ENCODE measurements around the gene FOSL1.

The FOSL1 gene

DNA sequence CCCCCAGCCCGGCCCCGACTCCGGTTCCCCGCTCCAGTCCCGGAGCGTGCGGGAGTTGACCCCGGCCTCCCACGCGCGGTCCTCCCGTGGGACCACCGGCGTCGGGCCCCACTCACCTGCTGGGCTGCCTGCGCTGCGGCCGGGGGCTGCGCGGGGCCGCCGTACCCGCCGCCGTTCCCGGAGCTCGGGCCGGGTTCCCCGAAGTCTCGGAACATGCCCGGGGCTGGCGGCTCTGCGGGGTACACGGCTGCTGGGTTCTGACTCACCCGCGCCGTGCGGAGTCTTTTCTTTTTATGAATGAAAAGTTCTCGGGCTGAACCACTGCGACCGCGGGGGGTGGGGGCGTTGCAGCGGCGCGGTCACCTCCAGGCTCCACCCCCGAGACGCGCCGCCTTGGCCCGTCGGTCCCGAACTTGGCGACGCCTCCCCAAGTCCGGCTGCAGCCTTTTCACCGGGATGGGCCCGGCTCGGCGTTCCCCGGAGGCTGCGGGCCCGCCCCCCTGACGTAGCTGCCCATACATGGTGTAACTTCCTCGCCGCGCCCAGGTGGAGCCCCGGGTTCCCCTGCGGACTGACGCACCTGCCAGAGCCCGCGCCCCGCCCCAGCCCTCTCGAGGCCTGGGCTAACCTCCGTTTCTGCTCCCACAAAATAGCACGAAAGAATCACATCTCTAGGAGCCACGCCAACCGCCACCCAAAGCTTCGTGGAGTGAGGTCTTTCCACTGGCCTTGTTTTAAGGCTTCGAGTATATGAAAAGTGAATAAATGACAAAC lies at the start of gene FOSL1:
TSS of gene FOSL1 (minus strand) at position 264 of the 774 bp plus-strand sequence. CDS start at position 215, 49 bp downstream.
- DNase-seq: peak; percentile 94 to 97

DNA sequence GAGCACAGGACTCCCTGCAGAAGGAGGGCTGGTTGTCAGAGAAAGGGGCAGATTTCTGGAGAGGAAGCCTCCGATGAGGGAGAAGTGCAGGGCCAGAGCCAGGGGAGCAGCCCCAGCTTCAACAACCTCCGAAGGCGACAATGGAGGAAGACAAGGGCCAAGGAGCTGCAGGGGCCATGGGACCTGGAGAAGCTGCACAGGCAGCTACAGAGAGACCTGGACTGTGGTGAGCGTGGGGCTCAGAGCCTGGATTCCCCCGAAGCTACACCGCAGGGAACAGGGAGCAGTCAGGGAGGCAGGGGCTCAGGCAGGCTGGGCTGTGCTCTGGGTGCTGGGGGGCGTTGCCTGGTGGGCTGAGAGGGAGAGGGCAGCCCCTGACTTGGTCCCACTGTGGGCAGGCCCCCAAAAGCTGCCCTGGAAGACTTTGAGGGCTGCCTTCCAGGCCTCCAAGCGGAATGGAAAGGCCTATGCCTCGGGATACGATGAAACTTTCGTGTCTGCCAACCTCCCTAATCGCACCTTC lies 47.5 kb upstream of the FOSL1 start:
- DNase-seq: no peak

DNA sequence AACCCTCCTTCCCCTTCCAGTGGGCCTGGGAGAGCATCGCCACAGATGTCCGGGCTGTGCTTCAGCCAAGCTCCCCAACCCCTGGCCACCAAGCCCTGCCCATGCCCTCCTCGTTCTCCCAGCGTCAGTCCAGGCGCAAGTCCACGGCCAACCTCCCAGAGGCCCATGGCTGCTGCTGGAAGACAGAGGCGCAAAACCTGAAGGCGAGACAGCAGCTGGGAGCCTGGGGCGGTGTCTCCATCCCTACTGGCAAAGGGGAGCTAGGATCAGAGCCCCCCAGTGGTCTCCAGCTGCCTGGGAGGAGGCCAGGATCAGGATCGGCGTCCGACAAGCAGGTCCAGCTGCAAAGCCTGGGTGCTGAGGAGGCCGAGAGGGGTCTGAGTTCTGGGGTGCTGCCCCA lies 46.9 kb upstream of the FOSL1 start:
- no peak for DNase-seq

DNA sequence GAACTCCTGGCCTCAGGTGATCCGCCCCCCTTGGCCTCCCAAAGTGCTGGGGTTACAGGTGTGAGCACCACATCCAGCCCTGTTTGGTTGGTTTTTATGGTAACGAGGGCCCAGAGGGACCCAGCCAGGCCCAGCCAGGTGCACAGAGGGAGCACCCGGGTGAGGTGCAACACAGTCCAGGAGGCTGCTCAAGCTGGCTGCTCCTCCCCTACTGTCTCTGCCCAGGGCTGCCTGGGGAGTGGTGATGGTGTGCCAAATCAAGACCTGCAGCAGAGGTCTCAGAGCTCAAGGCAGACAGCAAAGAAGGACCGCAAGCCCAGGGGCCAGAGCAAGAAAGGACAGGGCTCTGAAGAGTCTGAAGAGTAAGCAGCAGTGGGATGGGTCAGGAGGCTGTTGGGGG lies 46.5 kb upstream of the FOSL1 start:
- no peak for DNase-seq

DNA sequence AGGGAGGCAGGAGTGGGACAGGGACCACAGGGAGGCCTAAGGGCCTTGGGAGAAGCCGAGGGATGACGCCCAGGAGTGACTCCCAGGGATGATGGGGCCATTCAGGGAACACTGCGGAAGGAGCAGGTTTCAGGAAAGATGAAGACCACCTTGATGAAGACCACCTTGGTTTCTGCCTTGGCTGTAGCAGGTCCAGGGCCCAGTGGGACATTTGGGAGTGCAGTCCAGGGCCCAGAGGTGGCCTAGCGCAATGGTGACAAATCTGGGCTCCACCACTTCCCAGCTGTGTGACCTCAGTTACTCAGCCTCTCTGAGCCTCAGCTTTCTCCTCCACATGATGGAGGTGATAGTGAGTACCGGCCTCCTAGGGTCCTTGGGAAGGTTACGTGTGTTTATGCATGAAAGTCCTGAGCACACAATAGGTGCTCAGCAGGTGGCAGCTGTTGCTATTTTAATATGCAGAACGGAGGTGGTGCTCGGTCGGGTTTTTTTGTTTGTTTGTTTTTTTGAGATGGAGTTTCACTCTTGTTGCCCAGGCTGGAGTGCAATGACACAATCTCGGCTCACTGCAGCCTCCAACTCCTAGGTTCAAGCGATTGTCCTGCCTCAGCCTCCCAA lies 45.9 kb upstream of the FOSL1 start:
- DNase-seq: no peak

DNA sequence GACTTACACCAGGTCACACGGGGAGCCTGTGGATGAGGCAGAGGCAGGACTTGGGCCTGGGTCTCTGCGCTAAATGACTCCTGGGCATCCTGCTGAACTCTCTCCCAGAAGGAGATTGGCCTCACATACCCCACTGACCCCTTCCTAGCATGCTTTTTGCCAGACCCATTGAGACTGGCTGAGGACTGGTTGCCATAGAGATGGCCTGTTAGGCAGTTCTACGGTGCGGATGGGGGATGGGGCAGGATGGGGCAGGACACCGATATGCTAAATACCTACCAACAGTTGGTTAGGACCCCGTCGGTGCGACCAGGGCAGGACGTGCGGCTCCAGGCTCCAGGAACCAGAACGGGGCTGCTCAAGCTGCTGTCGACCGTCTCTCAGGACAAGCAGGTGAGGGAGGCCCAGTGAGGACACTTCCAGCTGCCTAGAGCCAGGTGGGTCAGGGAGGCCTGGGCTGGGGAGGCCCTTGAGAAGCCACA lies 45.3 kb upstream of the FOSL1 start, which contains the start of gene TSGA10IP:
TSS of gene TSGA10IP (plus strand) at position 51 of the 482 bp plus-strand sequence. CDS start at position 247, 196 bp downstream.
- no peak for DNase-seq

DNA sequence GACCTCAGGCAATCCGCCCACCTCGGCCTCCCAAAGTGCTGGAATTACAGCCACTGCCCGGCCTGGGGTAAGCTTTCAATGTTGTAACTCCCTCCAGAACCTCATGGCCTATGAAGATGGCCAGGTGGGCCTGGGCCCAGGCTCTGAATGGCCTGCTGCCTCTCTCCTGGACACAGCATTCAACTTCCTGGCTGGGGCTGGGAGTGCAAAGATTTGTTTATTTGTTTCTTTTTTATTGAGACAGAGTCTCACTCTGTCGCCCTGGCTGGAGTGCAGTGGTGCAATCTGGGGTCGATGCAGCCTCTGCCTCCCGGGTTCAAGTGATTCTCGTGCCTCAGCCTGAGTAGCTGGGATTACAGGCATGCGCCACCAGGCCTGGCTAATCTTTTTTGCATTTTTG lies 44.6 kb upstream of the FOSL1 start:
- DNase-seq: no peak

DNA sequence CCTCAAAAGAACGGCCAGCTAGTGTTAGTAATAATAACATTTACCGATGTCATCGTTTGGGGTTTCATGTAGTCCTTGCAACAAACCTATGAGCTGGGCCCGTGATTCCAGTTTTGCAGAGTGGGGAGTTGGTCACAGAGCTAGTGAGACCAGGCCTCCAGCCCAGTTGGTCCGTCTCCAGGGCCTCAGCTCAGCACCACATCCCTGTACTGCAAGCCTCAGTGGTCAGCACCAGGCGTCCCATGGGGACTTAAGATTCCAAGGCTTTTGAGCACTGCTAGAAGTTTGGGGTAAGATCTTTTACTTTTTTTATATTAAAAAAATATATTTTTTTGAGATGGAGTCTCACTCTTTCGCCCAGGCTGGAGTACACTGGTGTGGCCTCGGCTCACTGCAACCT lies 44.0 kb upstream of the FOSL1 start:
- DNase-seq: no peak

DNA sequence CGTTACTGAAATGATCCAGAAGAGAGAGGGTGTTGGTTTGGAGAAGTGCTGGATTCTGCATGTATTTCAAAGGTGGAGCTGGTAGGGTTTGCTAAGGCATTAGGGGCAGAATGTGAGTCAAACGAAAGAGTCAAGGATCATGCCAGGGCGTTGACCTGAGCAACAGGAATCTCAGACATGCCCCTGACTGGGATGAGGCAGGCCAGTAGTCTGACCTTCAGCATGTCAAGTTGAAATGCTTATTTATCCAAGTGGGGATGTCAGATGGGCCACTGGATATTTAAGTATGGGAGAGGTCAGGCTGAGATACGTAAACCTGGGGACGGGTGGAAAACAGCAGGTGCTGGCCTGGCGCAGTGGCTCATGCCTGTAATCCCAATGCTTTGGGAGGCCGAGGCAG lies 42.3 kb upstream of the FOSL1 start:
- no peak for DNase-seq

DNA sequence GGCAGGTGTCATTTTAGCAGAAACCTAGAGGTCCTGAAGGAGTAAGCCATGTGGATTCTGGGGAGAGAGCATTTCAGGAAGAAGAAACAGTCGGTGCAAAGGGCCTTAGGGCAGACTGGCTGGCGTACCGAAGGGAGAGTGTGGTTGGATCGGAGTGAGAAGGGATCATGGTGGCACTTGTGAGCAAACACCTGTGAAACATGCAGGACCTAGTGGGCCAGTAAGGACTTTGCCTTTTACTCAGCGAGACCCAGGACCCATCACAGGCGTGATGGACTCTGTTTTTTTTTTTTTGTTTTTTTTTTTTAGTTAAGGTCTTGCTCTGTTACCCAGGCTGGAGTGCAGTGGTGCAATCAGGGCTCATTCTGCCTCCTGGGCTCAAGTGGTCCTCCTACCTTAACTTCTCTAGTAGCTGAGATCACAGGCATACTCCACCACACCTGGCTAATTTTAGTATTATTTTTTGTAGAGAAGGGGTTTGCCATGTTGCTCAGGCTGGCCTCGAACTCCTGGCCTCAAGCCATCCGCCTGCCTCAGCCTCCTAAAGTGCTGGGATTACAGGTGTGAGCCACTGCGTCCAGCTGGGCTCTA lies 41.6 kb upstream of the FOSL1 start:
- DNase-seq: no peak

DNA sequence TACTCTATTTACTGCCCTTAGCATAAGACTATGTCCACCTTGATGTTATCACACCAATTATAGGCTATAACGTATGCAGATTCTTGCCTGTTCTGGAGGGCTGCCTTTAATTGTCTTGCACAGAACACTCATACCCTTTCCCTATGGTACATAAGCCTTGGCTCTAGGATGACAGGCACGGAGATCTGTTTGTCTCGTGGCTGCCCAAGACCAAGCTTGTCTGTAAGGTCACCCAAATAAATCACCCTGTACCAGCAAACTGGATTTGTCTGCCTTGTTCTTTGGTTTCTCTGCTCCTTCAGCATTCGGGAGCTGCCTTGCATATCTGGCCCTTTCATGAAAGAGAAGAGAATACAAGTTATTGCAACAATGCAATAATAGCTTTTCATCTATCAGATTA lies 37.6 kb upstream of the FOSL1 start:
- DNase-seq: no peak

DNA sequence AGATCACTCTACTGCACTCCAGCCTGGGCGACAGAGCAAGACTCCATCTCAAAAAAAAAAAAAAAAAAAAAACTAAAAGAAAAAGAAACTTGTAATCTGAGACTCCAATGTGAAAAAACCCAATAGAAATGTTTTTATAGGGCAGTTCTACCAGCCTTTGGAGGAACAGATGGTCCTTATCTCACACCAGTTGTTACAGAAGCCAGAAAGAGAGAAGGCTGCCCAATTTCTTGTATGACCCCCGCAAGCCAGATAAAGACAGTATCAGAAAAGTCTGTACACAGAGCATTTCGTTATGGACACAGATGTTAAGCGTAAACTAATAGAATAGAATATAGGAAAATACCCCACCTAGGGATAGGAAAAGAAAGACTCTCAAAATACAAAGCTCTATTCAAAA lies 33.8 kb upstream of the FOSL1 start:
- DNase-seq: no peak

DNA sequence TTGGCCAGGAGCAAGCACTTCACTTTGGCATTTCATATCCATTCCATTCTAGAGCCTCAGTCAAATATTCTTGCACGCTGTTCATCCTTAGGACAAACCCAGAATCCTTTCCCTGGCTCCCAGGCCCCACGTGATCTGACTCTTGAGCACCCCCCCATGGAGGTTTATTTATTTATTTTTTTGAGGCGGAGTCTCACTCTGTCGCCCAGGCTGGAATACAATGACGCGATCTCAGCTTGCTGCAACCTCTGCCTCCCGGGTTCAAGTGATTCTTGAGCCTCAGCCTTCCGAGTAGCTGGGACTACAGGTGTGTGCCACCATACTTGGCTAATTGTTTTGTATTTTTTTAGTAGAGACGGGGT lies 32.4 kb upstream of the FOSL1 start:
- no peak for DNase-seq

DNA sequence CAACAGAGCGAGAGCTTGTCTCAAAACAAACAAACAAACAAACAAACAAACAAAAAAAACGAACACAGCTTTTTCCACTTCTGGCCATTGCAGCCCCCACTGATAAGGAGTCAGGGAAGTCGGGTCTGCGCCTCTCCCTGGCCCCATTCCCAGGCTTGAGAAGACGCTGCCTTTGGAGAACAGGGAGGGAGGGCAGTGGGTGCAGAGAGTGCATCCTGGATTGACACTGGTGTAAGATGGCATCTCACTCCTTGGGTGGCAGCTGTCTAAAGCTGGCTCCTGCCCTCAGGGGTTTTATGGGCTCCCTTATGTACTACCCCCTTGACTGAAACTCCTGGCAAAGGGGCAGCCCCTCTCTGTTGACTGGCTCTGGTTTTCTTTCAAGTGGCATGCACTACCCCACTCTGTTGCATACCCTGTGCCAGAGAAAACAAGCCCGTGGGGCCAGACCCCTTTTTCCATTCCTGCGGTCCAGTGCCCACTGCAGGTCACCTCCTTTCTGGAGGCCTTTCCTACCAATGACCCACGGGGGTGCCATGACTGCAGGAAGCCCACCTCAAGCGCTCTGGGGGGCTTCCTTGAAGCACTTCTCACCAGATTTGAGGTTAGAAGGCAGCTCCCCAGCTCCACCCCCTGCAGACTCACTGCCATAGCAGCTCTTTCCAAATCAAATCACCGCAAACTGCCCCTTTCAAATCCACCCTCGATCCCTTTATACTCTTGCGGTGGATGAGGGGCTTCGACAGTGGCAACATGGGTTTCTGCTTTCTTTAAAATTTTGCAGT lies 31.8 kb upstream of the FOSL1 start:
- DNase-seq: no peak

DNA sequence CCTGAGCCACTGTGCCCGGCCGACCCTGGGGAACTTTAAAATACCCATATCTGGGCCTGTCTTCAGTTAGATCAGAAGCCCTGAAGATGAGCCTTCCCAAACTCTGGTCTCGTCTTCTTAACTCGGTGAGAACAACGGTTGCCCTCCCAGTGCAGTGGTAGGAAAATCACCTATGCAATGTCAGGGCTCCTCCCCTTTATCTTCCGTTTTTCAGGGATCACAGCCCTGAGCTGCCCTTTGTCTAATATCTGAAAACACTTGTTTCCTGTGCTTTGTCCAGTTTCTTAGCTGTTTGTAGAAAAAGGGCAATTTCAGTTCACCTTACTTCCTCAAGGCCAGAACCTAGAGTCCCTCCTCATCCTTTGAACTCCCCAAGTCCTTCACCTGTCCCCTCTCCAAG lies 28.5 kb upstream of the FOSL1 start:
- DNase-seq: no peak

DNA sequence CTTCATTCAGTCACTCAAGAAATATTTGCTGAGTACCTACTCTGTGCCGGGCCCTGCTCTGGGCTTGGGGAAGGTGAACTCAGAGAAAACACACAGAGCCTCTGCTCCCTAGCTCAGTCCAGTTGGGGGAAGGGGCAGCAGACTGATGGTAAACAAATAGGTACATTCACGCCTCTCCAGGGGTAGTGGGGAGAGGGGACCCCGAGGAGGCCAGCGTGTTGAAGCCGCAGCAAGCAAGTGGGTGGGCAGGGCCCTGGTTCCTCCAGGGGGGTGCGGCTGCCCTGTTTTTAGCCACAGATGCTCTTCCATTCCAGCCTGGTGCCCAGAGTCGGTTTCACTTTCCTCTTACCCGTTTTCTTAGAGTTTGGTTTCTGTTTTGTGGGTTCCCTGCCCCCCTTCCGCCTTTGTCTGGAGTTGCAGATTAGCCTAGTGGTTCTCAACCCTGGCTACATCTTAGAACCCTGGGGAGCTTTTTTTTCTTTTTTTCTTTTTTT lies 27.8 kb upstream of the FOSL1 start:
- DNase-seq: peak; percentile 71 to 73

DNA sequence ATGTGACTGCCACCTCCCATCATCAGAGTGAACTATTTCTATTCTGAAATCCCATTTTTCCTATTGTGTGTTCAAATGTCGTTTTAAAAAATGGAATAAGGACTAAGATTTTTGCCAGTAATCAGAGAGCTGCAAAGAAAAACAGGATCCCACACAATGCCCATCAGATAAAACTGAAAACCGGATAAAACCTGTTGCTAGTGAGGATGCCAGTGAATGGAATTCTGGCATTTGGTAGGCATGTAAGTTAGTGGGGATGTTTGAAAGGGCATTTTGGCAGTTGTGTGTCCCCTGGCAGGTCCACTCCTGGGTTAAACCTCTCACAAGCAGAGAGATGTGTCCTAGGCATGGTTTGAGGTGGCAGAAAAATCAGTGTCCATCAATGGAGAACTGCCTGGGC lies 25.2 kb upstream of the FOSL1 start:
- no peak for DNase-seq

DNA sequence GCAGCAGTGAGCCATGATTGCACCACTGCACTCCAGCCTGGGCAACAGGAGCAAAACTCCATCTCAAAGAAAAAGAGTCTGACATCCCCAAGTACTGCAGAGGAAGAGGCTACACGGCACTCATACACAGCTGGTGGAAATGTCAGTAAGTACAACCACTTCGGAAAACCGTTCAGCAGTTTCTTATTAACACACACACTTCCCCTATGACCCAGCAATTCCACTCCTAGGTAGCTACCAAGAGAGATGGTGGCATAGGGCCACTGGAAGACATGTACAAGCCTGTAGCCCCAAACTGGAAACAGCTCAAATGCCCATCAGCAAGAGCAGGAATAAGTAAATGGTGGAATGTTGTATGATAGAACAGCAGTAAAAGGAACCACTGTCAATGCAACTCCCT lies 22.4 kb upstream of the FOSL1 start:
- no peak for DNase-seq

DNA sequence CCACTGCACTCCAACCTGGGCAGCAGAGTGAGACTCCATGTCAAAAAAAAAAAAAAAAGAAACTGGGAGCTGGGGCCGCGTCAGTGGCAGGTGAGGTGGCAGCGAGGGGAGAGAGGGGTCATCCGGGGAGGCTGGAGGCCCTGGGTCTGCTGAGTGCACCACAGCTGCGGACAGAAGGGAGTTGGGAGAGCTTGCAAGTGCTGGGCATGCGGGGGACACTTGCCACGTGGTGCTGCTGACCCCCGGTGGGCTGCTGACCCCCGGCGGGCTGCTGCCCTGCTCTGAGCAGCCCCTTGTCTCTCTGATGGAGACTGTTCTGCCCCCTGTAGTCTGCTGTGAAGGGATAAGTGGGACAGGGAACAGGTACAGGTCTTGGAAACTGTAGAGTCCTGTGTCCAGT lies 21.7 kb upstream of the FOSL1 start:
- DNase-seq: no peak

DNA sequence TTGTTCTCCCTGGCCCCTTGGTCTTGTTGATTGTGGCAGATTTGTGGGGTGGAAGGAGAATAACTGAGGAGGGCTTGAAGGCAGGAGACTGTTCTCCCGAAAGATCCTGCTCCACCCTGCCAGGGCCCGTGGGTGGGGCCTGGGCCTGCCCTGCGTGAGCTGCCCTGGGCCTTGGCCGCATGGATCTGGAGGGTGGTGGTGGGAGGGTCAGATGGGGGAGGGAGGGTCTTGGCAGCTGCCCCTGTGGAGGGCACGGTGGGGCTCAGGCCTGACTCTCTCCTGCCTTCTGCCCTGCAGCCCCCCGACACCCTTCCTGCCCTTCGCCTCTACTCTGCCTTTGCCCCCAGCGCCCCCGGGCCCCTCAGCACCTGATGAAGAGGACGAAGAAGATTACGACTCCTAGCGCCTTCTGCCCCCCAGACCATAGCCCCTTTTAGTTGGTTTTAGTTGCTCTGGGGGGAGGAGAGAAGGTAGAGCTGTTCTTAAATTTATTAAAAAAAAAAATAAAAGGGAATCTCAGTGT lies 20.9 kb upstream of the FOSL1 start:
- no peak for DNase-seq

DNA sequence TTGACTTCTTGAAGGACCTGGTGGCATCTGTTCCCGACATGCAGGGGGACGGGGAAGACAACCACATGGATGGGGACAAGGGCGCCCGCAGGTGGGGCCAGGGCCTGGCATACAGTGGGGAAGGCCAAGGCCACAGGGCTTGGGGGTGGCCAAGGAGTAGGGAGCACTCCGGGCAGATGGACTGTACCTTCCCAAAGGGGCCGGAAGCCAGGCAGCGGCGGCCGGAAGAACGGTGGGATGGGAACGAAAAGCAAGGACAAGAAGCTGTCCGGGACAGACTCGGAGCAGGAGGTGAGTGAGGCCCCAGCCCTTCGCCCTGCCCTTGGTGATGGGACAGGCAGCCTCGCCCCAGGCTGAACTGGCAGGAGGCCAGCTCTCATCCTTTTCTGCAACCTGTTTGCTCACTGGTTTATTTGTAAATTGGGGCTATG lies 20.2 kb upstream of the FOSL1 start:
- no peak for DNase-seq

DNA sequence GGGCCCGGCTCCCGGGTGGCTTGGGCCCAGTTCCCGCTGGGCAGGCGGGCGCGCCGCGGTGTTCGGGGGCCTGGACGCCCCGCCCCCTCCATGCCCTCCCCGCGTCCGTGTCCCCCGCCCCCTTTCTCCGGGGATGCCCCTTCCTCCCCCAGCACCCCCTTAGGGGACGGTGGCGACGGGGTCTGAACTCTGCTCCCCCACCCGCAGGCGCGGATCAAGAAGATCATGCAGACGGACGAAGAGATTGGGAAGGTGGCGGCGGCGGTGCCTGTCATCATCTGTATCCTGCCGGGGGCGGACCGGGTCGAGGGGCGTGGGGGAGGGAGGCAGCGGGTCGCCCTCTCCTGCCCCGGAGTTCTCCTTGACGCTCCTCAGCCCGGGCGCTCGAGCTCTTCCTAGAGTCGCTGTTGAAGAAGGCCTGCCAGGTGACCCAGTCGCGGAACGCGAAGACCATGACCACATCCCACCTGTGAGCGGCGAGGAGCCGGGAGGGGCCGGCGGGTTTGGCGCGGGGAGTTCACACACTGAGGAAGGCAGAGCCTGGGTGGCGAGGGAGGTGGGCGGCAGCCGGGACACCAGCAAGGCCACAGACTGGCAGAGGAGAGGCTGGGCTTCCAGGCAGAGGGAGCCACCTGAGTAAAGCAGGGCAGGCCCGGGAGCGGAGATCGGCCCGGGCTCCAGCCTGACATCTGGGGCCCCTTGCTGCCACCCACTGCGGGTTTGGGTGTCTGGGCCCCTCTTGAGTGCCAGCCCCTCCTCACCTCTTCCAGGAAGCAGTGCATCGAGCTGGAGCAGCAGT lies 19.6 kb upstream of the FOSL1 start:
- DNase-seq: peak in 1 of 2 donors; percentile 67

Measured in stimulated activated CD4-positive, alpha-beta T cell treated with anti-CD3 and anti-CD28 coated beads, Interleukin-2, amount 100 ng/mL, for 24 hours (primary cell).